GM11168 (cell line): ENCODE data around the gene VAC14.

Experiments used
- in situ Hi-C: fragments of 300-500 bp; cut with MboI; formaldehyde crosslinking; loops from one replicate; pipeline ENCODE4 v1.12.0; 2022; ENCODE audit warnings: low sequenced_read_pairs; ENCODE audit not compliant: unreplicated experiment

The VAC14 gene

DNA sequence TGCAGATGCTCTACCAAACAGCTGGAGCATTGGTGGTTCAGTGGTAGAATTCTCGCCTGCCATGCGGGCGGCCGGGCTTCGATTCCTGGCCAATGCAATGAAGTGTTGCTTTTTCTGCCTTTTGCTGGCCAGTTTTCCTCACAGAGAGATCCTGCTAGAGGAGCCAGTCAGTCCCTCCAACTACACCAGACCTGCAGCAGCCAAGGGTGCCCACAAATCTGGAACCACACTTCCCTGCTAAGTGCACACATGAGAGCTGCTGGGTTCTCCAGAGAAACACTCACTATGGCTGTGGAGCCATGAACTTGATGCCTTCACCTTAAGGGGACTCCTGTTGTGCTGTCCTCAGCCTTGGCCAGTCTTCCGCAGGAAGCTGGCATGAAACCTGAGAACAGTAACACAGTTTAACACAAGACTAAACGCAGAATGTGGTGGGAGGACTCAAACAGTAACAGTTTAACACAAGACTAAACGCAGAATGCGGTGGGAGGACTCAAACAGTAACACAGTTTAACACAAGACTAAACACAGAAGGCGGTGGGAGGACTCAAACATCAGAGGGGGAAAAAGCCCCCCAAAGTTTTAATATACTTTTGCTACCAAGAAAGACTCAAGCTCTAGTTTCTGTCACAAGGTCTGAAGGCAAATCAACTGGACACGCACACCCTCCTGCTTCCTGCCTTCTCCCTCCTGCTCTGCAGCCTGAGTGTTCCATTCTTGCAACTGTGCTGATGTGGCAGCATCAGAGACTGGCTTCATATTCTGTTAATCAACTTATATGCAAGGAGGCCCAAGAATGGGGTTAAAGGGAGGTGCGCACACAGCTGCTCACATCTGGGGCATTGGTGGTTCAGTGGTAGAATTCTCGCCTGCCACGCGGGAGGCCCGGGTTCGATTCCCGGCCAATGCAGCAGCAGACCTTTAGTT, 12.0 kb downstream of the VAC14 start:
- in situ Hi-C loops, result no loop called here

DNA sequence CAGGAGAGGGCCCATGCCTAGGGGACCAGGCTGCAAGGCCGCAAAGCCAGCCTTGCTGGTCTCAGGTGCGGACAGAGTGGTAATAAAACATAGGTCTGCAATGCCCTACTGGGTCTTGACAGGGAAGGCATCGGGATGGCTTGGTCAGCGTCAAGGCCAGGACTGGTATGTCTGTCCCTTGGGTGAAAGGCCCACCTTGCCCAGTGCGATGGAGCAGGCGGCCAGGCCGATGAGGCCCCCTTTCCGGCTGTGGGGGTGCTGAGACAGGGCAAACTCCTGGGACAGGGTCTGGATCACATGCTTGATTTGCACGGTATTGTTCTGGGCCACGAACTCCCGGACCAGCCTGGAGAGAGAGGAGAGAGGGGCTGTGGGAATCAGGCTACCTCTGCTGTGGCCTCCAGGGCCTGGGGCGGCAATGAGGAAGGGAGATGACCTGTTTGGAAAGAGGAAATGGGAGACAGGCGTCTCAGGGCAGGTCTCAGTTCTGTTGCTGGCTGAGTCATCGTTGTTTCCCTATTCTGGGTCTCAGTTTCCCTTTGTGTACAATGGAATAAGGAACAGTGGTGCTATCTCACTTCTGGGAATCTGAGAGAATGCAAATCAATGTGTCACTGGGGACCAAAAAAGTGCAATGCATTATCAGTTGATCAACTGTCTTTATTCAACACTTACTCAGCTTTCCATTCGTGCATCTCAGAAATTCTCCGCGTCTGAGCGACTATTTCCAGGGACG, 14.8 kb downstream of the VAC14 start:
- in situ Hi-C loops, result no loop called here

DNA sequence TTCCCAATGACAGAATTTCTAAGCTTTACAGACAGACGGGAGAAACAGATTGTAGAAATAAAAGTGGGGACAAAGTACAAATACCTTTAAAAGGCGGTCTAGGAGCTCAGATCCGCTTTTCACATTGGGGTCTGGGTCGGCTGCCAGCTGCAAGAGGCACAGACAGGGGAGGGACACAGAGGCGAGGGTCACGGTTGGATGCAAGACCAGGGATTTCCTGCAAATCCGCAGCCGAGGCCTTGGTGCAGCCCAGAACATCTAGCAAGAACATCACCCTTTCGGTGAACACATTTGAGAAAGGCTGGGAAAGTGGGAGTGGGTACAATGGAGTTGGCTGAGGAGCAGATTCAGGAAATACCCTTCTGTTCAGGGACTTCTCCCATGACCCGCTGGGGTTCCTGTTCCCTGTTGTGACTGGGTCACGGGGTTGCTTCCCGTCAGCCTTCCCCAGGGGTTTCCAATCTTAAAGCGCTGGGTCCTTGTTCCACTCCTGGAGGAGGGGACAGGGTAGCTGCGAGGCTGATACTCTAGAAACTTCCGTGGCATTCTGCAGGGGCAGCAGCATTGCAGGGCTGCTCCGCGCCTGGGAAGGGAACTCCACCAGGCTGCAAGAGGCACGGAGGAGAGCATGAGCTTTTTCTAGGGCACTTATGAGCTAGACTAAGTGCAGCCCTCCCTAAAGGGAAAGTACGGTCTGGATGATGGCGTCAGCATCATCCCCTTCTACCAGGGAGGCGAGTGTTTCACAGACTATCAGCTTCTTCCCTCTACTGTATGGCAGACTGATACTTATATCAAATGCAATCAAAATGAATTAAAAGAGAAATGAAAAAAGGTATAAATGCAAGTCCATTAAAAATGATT, 16.0 kb downstream of the VAC14 start:
- in situ Hi-C loops, result no loop called here

DNA sequence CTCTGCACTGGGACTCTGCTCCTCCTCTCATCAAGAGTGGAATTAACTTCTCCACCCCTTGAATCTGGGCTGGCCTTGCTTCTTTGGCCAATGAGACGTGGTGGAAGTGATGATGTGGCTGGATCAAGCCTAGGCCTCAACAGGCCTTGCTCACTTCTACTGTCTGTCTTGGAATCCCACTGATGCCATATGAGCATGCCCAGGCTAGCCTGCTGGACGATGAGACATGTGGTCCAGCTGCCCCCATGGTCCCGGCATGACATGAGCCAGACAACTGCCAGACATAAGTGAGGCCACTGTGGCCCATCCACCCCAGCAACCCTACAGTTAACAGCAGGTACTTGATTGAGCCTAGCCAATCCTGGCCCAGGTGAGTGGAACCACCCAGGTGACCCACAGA, 18.7 kb downstream of the VAC14 start:
- in situ Hi-C loops, result no loop called here

DNA sequence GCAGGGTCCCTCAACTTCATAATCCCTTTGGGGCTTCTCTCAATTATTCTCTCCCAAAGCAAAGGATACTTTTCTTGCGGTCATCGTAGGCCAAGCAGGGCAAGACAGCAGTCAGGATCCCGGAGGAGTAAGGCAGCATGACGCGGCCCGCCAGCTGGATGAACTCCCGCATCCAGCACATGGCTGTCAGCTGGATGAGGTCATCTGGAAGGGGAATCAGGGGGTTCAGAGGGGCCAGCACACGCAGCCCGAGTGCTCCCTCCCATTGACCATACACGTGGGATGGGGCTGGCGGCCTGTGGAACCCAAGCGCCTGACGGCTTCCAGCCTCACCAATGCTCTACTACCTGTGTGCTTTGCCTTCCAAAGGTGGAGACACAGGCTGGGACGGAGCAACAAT, 19.2 kb downstream of the VAC14 start:
- in situ Hi-C loops, result no loop called here

DNA sequence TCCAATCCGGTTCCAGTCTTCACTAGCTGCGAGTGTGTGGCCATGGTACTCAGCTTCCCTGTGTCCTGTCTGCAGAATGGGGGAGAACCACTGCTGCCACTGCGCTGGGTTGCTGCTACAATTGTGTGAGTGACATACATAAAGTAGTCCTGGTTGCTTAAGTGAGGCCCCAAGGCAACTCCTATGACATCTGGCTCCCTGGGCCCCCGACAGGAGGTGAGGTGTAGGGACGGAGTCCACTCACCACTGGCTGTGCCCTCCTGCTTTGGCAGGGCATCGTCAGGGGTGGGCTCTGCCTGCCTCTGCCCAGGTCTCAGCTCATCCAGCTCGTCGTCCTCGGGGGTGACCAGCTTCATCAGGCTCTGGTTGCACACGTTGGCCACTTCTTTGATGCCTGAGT, 20.4 kb downstream of the VAC14 start:
- in situ Hi-C loops, result no loop called here

DNA sequence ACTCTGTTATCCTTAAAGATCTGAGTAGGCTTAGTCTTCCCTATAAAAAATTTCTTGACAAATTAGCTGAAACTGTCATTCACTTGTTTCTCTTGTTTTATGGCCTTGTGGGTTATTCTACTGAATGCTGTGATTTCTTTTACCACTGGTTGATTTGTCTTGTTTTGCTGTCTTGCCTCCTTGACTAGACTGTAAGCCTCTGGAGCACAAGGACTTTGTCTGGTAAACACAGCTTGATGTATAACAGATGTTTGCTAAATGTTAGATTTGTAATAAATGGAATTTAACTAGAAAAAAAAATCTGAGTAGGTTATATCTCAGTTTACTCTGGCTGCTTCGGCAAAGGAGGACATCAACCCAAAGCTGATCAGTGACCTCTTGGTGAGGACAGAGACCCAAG, 21.6 kb downstream of the VAC14 start:
- in situ Hi-C loops, result no loop called here

DNA sequence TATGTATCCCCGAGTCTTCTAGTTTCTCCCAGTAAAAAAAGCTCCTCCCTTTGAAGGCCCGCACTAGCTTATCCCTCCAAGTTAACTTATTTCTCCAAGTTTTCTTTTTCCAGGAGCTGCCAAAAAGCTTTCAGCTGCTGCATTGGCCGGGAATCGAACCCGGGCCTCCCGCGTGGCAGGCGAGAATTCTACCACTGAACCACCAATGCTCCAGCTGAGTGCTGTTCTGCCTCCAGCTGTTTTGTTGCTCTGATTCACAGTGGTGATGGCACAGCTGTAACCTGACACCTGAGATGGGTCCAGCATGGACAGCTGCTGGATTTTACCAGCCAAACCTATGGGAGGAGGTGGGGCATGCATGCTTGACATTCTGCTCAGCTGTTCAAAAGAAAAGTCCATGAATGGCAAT, 22.1 kb downstream of the VAC14 start:
- in situ Hi-C loops, result no loop called here

DNA sequence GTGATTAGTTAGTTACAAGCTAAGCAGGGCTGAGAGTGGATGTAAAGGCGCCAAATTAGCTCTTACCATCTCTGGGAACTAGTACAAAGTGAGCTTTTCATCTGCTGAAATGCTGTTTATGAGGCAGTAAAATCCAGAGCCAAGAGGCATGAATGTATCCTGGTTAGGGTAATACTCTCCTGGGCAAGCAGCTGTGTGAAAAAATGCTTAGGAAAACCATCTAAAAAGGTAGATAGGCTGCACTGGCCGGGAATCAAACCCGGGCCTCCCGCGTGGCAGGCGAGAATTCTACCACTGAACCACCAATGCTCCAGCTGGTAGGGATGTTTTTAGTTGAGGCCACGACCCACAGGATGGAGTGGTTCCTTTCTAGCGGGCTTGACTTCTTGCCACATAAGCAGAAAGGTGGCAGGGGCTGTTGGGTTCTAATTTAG, 23.0 kb downstream of the VAC14 start:
- in situ Hi-C loops, result no loop called here

DNA sequence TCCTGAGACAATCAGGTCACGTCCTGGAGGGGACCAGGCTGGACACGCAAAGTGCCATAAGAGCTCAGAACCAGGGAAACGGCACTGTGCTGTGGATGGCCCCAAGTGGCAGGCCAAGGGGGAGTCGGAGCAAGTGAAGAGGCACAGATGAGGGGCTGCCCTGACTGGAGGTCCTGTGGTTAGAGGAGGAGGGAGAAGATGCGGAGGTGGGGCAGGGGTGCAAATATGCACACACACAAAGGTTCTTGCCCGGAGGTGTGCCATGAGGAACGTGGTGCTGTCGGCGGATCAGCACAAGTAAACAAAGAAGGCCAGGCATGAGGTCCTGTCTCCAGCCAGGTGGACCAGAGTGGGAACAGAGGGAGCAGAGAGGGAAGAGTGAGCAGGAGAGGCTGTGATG, 23.5 kb downstream of the VAC14 start:
- in situ Hi-C loops, result no loop called here

DNA sequence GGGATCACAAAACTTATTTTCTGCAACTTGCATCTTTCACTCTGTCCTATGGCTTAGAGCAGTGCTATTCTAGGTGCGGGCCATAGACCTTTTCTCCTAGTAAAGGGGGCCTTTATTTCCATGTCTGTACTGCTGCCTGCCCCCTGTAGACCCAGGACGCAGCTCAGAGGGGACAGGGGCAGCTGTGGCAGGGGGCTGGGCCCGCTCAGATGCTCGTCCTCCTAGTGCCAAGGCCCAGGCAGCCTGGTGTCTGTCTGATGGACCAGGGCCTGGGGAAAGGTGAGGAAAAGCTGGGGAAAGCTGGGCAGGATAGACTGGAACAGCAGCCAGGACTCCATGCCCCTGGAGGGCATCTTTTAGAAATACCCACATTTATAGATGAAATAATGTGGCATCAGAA, 25.6 kb downstream of the VAC14 start:
- in situ Hi-C loops, result no loop called here

DNA sequence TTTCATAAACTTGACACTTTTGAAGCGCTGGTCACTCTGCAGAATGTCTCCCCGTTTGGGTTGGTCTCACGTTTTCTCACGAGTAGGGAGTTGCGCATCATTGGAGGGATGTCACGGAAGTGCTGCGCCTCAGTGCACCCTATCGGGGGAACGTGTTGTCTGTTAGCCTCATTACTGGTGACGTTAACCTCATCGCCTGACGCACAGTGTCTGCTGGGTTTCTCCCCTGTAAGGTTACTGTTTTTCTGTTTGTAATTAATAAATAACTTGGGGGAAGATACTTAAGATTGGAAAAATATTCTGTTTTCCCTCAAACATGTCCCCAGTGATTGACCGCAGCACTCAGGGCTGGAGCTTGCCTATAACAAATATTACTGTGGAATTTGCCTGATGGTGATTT, 26.7 kb downstream of the VAC14 start:
- in situ Hi-C loops, result no loop called here

DNA sequence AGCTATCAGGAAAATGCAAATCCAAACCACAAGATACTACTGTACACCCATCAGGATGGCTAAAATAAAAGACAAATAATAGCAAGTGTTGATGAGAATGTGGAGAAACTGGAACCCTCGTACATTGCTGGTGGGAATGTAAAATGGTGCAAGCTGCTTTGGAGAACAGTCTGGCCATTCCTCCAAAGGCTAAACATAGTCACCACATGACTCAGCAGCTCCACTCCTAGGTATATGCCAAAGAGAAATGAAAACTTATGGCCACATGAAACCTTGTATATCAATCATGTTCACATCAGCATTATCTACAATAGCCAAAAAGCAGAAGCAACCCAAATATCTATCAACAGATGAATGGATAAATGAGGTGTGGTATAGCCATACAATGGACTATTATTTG, 28.5 kb downstream of the VAC14 start:
- in situ Hi-C loops, result no loop called here

DNA sequence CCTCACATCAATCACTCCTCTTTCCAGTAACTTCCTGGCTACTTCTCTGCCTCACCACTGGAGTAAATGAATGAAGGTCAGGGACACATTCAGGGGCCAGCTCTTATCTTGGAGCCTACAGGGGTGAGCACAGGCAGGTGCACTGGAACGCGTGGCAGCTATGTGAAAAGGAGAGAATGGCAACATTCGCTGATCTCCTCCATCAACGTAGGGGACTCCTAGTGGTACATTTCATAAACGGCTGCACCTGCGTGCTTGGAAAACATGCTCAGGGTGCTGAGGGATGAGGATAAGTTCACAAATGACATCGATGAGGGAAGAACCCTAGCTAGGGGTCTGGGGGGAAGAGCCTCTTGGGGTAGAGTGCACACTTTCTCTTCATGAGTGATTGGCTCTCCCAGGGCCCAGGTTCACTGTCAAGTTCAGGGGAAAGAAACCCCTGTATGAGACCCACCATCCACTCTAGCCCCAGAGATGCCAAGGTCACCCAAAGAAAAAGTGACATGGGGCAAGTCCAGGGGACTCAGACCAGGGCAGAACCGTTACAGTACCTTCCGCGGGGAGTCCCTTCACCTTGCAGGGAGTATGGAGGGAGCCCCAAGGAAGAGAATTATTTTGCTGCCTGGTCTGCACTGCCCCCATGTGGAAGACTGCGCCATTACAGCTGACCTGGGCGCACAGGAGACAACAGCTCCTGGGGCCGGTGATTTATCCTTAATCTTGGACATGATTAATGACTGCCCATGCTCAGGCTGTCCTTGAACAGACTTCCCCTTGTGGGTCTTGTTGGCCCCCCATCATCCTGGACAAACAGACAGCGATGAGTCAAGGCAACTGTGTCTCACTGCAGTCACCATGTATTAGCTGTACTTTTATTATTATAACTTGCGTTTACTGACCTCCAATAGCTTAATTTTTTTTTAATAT, 30.1 kb downstream of the VAC14 start:
- in situ Hi-C loops, result no loop called here

DNA sequence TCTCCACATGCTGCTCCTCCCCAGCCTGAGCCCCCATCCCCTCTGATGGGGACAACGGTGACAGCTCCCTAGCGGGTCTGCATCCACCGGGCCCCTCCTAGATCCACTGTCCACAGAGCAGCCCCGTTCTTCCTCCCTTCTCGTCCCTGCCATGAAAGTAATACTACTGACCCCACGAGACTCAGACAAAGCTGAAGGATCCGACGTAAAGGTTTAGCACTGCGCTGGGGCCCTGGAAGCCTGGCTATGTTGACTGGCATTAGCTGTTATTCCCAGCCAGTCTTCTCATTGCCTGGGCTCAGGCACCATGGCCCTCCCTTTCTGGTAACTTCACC, 30.7 kb downstream of the VAC14 start:
- in situ Hi-C loops, result no loop called here

DNA sequence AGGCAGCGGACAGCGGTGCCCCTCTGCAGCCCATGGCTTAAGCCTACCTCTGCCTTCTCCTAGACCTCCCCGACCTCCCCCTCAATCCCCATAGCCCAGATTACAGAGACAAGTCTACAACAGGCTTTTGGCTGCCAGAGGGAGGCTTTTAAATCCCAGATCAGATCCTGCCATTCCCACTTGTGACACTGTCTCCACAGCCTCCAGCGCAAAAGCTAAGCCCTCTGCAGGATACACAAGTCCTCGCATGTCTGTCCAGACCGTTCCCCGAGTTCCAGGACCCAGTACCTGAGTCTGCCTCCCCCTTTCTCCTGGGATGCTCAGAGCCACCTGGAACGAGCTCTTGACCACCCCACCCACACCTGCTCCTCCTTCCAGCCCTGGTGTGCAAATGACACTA, 31.2 kb downstream of the VAC14 start:
- in situ Hi-C loops, result no loop called here

DNA sequence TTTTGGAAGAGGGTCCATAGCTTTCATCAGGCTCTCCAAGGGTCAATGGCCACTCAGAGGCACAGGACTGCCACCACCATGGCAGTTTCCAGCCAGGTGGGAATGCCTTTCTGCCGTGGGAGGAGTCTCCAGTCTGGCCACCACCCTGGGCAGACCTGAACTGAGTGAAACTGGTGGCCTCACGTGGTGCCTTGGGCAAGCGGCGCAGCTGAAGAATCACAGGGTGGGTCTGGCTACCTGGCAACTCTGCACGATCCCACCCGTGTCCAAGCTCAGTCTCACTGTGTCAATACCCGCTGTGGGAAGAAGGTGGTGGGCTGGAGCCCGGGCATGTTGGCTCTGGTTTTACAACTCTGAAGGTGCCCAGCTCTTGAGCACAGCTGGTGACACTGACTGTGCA, 31.8 kb downstream of the VAC14 start:
- in situ Hi-C loops, result no loop called here

DNA sequence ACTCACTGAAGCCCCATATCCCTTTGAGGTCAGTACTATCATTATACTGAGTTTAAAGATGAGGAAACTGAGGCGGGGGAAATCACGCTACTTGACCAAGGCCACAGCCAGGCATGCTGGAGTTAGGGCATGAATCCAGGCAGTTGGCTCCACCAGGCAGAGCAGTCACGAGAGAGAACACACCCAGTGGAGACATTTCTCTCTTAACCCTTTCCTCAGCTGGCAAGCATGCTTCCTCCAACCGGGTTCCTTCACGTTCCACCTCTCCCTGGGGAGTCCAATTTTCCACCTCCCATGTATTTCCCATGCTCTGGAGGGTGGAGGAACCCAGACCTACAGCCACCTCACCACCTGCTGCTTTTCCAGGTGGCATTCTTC, 32.8 kb downstream of the VAC14 start:
- in situ Hi-C loops, result no loop called here

DNA sequence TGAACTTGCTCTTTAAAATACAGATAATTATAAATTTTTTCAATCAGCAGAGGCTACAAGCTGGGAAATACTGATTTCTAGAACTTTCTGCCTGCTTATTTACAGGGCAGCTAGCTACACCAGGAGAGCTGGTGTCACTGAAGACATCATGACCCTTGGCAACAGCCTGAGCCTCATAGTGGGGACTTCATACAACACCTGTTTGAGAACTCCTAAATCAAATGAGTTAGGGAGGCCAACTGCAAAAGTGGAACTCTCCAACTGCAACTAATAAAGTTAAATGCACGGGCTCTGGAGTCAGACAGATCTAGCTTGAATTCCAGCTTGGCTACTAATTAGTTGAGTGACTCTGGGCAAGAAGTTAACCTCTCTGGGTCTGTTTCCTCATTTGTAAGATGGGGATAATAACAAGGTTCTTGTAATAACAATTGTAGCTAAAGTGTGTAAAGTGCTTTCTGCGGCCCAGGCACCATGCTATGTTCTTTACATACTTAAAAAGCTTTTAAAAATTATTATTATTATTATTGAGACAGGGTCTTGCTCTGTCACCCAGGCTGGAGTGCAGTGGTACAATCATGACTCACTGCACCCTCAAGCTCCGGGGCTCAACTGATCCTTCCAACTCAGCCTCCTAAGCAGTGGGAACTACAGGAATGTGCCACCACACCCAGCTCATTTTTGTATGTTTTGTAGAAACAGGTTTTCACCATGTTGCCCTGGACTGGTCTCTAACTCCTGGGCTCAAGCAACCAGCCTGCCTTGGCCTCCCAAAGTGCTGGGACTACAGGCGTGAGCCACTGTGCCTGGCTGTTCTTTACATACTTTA, 33.4 kb downstream of the VAC14 start:
- in situ Hi-C loops, result no loop called here
